ENCODE data around the gene SLC26A1. TPM values are rescaled to one million over a fixed set of nuclear protein-coding genes. Genes with fewer than 3 reads are reported as not detected.

SLC26A1 gene
- total RNA-seq, 4 donors from 2014 or later = 1.7 to 4.1 (median 2.8) TPM

- in situ Hi-C loops (cut with MboI; ENCODE audit: low pct_ligation_motif_present in 1 of 4, low pct_unique_long_range_greater_than_20kb in 1 of 4, low sequenced_read_pairs in 3 of 4) = no loop called here
- no peaks in the 10 kb centered on the region for H3K9me3 ChIP-seq
- intact Hi-C loops (cut with DNase I; ENCODE audit: low total_unique reads) = loop anchor here (2.0 kb wide), 1 partner anchor 60 kb away; no protein-coding TSS in a partner anchor
- 89% methylated on average over 61 of the region's 69 CpGs; no CpG with 5 or more reads in 1 of the 2 donors for WGBS, 2 donors (ENCODE audit: low coverage in 1 of 2)
- H3K36me3 ChIP-seq = no peaks in the 10 kb centered on the region
- no peak overlapping the region for H3K27ac ChIP-seq
- peaks cover 34 to 54% (median 47%) of the 10 kb centered on the region in 4 donors for H3K4me1 ChIP-seq
- H3K27me3 ChIP-seq = no peaks in the 10 kb centered on the region
- no peak for DNase-seq
- no peak overlapping the region for H3K4me3 ChIP-seq
- no peak for TF ChIP-seq POLR2AphosphoS5 (IDR thresholded peaks at IDR 0.05)
- TF ChIP-seq EP300 (IDR thresholded peaks at IDR 0.05; ENCODE audit: low read depth) = no peak
- TF ChIP-seq POLR2A (IDR thresholded peaks at IDR 0.05) = no peak
- TF ChIP-seq CTCF (IDR thresholded peaks at IDR 0.05) = no peak
These were observed 4.2 kb downstream of the SLC26A1 start for GRCh38 chr4:988726-989721.

- intact Hi-C loops (cut with DNase I; ENCODE audit: low total_unique reads) = loop anchor here (2.0 kb wide), 1 partner anchor 61 kb away; no protein-coding TSS in a partner anchor
- Histone ChIP-seq H3K27me3 (no peaks in the 10 kb centered on the region), H3K4me3 (peak overlapping the region in 3 of 4 donors; percentile 72 to 94 (median 86)), H3K36me3 (no peaks in the 10 kb centered on the region), H3K9me3 (no peaks in the 10 kb centered on the region), H3K4me1 (peaks cover 26 to 43% (median 37%) of the 10 kb centered on the region in 4 donors), H3K27ac (peak overlapping the region in 3 of 4 donors; percentile 78 to 83 (median 81))
- no peak for DNase-seq
- in situ Hi-C loops (cut with MboI; ENCODE audit: low pct_ligation_motif_present in 1 of 4, low pct_unique_long_range_greater_than_20kb in 1 of 4, low sequenced_read_pairs in 3 of 4) = no loop called here
- WGBS, 2 donors (ENCODE audit: low coverage in 1 of 2) = 77% methylated on average over 26 of the region's 37 CpGs; no CpG with 5 or more reads in 1 of the 2 donors
- TF ChIP-seq POLR2A (IDR thresholded peaks at IDR 0.05) = no peak
- no peak for TF ChIP-seq CTCF (IDR thresholded peaks at IDR 0.05)
- no peak for TF ChIP-seq EP300 (IDR thresholded peaks at IDR 0.05; ENCODE audit: low read depth)
- TF ChIP-seq POLR2AphosphoS5 (IDR thresholded peaks at IDR 0.05) = no peak
These were observed 5.3 kb downstream of the SLC26A1 start for GRCh38 chr4:987624-988513.

GRCh38 chr4:986879-987623 is 6.2 kb downstream of the SLC26A1 start, which contains the start of gene IDUA:
IDUA (plus strand) TSS chr4:987044; CDS start chr4:987085, 41 bp downstream.
- in situ Hi-C loops (cut with MboI; ENCODE audit: low pct_ligation_motif_present in 1 of 4, low pct_unique_long_range_greater_than_20kb in 1 of 4, low sequenced_read_pairs in 3 of 4) (no loop called here), intact Hi-C loops (cut with DNase I; ENCODE audit: low total_unique reads) (no loop called here)
- Histone ChIP-seq H3K36me3 (no peaks in the 10 kb centered on the region), H3K9me3 (no peaks in the 10 kb centered on the region), H3K4me1 (peaks cover 22 to 37% (median 30%) of the 10 kb centered on the region in 4 donors), H3K27me3 (no peaks in the 10 kb centered on the region), H3K27ac (peak within 1 kb of the TSS; percentile 67 to 83 (median 80)), H3K4me3 (peak within 1 kb of the TSS; percentile 47 to 94 (median 79))
- TF ChIP-seq POLR2AphosphoS5 (IDR thresholded peaks at IDR 0.05) (peak in 2 of 3 donors; percentile 2 to 24), EP300 (IDR thresholded peaks at IDR 0.05; ENCODE audit: low read depth) (no peak), POLR2A (IDR thresholded peaks at IDR 0.05) (peak; percentile 39), CTCF (IDR thresholded peaks at IDR 0.05) (peak in 4 of 5 experiments; percentile 34 to 42 (median 37))
- peak; percentile 90 for DNase-seq
- 3% methylated on average over 20 of the region's 69 CpGs; no CpG with 5 or more reads in 1 of the 2 donors for WGBS, 2 donors (ENCODE audit: low coverage in 1 of 2)

Data from transverse colon (tissue), 4 donors.